H1 (cell line): ENCODE measurements around the gene PSAP. TPM values are rescaled to one million over a fixed set of nuclear protein-coding genes. Genes with fewer than 3 reads are reported as not detected.

Source experiments
- CHD7 ChIP-seq: fragments of 300-600 bp; sonication (generic); IDR thresholded peaks from 2 replicates; pipeline ENCODE4 v1.7.1; 2012; ENCODE audit warnings: low read length, moderate library complexity, mild to moderate bottlenecking, inconsistent platforms; ENCODE audit not compliant: insufficient replicate concordance
- CTCF ChIP-seq, 3 experiments: IDR thresholded peaks; 1 replicate in 2 of 3; 2 replicates in 1 of 3; pipeline versions ENCODE4 v1.5.1 to v1.6.1; 2011; ENCODE audit warnings: low read length in 3 of 3, mild to moderate bottlenecking in 3 of 3, inconsistent platforms in 2 of 3, low read depth in 1 of 3, moderate library complexity in 1 of 3; ENCODE audit not compliant: insufficient read depth in 1 of 3; ENCODE audit errors: control extremely low read depth in 1 of 3
- HDAC2 ChIP-seq, 2 experiments: fragments of 300-600 bp in 1 of 2; sonication (generic) in 1 of 2; IDR thresholded peaks; 2 replicates each; pipeline ENCODE4 v1.6.1; 2011 to 2012; ENCODE audit warnings: low read depth in 2 of 2, low read length in 2 of 2, mild to moderate bottlenecking in 2 of 2, moderate library complexity in 2 of 2, borderline replicate concordance in 1 of 2, inconsistent platforms in 1 of 2
- RXRA ChIP-seq: IDR thresholded peaks from 2 replicates; pipeline ENCODE4 v1.6.1; 2011; ENCODE audit warnings: low read depth, mild to moderate bottlenecking, low read length, moderate library complexity; ENCODE audit not compliant: insufficient read depth
- SIN3A ChIP-seq, 2 experiments: IDR thresholded peaks in 1 of 2; conservative IDR thresholded peaks in 1 of 2; 2 replicates each; pipeline ENCODE4 v1.6.1; 2011 to 2012; ENCODE audit warnings: low read length in 2 of 2, improper control_type of control experiment in 1 of 2, low read depth in 1 of 2, mild to moderate bottlenecking in 1 of 2
- TEAD4 ChIP-seq: IDR thresholded peaks from 2 replicates; pipeline ENCODE4 v1.6.1; 2012; ENCODE audit warnings: low read depth, low read length, inconsistent platforms, mixed read lengths
- polyA plus RNA-seq, 7 experiments: library from polyadenylated mRNA; depleted of rRNA in 3 of 7; stranded (reverse) in 5 of 7; unstranded in 2 of 7; fragments of >200 nt in 5 of 7; fragments of 200-250 nt in 2 of 7; gene quantifications; 1 replicate in 5 of 7; 2 replicates in 1 of 7; 4 replicates in 1 of 7; pipeline versions ENCODE4 v1.2.1 to v1.2.3, GENCODE V29; 2011 to 2013; ENCODE audit warnings: missing spikeins in 2 of 7, mixed read lengths in 2 of 7
- total RNA-seq: library from RNA; stranded (reverse); fragmentation: NEBNext Ultra II Directional; extraction: Animal tissue kit (Norgen Biotek cat#: 25700); gene quantifications from 2 replicates; pipeline ENCODE4 v1.2.1, GENCODE V29; 2021
- TF ChIP-seq, protein P1 (sequence below): IDR thresholded peaks from 2 replicates; pipeline ENCODE4 v1.6.1; 2012; ENCODE audit warnings: inconsistent platforms

Gene PSAP
- total and polyA plus RNA-seq, 2 of the 8 experiments (the other 6 are each of a cell fraction or from before 2014, with no cell fraction given) = 386 to 504 TPM

- TF ChIP-seq CHD7 (no peak), HDAC2 (IDR thresholded peaks at IDR 0.05; ENCODE audit: borderline replicate concordance in 1 of 2, low read depth in 2 of 2, low read length in 2 of 2) (no peak), RXRA (no peak), CTCF (IDR thresholded peaks at IDR 0.05; ENCODE audit: control extremely low read depth in 1 of 3, insufficient read depth in 1 of 3, low read depth in 1 of 3, low read length in 3 of 3) (peak; percentile 36 to 61 (median 57)), TEAD4 (no peak), SIN3A (conservative IDR thresholded peaks at IDR 0.05 in 1 of 2, IDR thresholded peaks at IDR 0.05 in 1 of 2; ENCODE audit: low read depth in 1 of 2, low read length in 2 of 2) (no peak)
- TF ChIP-seq, protein P1, sequence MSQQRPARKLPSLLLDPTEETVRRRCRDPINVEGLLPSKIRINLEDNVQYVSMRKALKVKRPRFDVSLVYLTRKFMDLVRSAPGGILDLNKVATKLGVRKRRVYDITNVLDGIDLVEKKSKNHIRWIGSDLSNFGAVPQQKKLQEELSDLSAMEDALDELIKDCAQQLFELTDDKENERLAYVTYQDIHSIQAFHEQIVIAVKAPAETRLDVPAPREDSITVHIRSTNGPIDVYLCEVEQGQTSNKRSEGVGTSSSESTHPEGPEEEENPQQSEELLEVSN = no peak
These were observed 36.1 kb downstream of the PSAP start (continued) for GRCh38 chr10:71814922-71815411.
